Endothelial cell of hepatic sinusoid (primary cell): ENCODE measurements around the gene CYP4A22.
"Not testable (repeated sequence)": the region's sequence is repeated elsewhere in the genome, so short reads cannot be mapped to it uniquely, and the experiment has no call there.

Experiments
- in situ Hi-C: cut with HindIII; loops from 2 replicates; pipeline ENCODE4 v1.10.0; 2017; ENCODE audit warnings: low sequenced_read_pairs

Gene CYP4A22

GRCh38 chr1:47184822-47185677, 47.8 kb downstream of the CYP4A22 start:
- in situ Hi-C loops: no loop called here

DNA sequence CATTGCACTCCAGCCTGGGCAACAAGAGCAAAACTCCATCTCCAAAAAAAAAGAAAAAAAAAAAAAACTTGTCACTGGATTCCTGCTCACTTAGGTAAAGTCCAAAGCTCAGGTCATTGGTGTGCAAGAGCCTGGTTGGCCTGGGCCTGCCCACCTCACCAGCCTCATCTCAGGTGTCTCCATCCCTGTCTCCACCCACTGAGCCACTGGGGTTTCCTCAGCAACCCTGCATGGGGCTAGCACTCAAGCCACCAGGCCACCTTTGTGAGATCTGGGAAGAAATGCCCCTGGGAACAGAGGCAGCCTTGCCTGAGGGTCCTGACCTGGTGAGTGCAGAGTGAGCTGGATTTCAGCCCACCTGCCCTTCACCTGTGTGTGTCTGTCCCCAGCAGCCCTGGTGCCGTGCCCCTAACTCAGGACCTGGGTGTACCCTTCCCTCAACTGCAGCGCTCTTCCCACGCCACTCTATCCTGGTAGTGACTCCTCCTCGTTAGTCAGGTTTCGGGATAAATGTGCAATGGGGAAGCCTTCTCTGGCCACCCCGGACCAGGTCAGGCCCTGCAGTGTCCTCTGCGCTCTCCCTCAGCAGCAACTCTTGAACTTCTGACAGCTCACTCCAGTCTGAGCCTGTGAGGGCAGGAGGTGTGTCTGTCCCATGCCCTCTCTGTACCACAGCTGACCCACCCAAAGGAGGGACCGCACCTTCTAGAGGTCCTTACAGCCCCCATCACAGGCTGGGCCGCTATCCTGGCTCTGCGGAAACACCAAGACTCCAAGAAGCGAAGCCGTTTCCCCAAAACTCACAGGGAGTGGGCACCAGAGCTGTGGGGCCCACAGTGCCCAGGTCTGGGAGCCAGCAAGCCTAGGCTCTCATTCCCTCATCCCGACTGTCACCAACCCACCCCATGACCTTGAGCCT, 49.3 kb downstream of the CYP4A22 start:
- in situ Hi-C loops: no loop called here

- in situ Hi-C loops: no loop called here
Observed at GRCh38 chr1:47187231-47187925, 50.1 kb downstream of the CYP4A22 start.

GRCh38 chr1:47187926-47188250, 50.6 kb downstream of the CYP4A22 start:
- in situ Hi-C loops: no loop called here

DNA sequence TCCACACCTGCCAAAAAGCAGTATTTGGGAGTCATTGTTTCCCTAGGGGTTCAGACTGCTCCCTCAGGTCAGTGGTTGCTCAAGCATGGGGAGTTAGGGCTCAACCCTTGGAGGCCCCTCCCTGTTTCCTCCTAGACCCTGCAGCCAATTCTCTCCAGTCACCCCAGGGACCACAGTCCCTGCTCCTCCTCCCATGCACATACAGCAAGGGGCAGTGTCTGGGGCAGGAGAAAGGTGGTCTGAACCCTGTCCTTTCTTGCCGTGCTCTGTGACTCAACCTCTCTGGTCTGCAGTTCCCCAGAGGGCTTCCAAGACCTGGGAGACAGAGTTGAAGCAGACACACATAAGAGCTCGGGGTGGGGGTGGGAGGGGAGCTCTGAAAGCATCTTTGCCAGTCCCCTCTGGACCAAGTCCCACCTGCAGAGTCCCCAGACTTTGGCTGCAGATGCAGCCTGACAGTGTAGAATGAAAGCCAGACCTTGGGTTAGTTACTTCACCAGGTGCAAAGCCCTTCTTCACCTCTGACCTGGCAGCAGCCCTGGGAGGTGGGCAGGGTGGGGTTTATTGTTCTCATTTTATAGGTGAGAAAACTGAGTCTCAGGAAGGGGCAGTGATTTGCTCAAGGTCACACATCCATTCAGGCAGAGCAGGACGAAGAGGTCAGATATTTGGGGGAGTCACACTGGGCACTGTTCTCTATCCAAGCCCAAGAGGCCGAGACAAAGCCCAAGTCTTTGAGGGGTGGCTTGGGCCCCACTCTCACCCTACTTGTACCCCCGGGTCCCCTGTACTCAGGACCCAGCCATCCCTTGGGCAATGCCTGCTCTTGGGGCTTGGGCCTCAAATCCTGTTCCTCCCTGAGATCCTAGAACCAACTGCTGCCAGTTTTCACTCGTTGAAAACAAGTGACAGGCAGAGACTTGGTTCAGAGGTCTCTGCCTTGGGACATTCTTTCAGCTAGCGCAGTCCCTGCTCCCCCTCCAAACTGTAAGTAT, 51.8 kb downstream of the CYP4A22 start:
- in situ Hi-C loops: no loop called here

GRCh38 chr1:47189844-47190508, 52.7 kb downstream of the CYP4A22 start, which contains the start of gene PDZK1IP1:
PDZK1IP1 (minus strand) TSS chr1:47190036; CDS start chr1:47189932, 104 bp downstream.
- in situ Hi-C loops: no loop called here

GRCh38 chr1:47190509-47190855, 53.2 kb downstream of the CYP4A22 start:
- in situ Hi-C loops: no loop called here

DNA sequence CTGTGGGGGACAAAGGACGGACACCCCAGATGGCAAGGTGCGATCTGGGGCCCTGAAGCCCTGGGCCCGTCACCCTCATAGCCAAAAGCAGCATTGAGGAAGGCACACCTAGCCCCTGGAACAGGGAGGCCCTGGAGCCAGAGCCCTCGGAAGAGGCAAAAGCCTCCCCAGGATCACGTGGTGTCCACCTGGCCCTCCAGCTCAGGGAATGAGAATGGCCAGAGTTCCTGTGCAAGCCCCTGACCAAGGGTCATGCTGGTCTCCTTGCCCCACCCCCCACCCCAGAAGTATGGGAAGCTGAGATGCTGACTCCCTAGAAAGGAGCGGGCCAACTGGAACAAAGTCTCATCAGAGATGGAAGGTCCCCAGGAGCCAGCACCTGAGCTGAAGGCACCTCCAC, 53.6 kb downstream of the CYP4A22 start:
- in situ Hi-C loops: no loop called here

- in situ Hi-C loops: no loop called here
Observed at GRCh38 chr1:47191940-47192457, 54.8 kb downstream of the CYP4A22 start.

DNA sequence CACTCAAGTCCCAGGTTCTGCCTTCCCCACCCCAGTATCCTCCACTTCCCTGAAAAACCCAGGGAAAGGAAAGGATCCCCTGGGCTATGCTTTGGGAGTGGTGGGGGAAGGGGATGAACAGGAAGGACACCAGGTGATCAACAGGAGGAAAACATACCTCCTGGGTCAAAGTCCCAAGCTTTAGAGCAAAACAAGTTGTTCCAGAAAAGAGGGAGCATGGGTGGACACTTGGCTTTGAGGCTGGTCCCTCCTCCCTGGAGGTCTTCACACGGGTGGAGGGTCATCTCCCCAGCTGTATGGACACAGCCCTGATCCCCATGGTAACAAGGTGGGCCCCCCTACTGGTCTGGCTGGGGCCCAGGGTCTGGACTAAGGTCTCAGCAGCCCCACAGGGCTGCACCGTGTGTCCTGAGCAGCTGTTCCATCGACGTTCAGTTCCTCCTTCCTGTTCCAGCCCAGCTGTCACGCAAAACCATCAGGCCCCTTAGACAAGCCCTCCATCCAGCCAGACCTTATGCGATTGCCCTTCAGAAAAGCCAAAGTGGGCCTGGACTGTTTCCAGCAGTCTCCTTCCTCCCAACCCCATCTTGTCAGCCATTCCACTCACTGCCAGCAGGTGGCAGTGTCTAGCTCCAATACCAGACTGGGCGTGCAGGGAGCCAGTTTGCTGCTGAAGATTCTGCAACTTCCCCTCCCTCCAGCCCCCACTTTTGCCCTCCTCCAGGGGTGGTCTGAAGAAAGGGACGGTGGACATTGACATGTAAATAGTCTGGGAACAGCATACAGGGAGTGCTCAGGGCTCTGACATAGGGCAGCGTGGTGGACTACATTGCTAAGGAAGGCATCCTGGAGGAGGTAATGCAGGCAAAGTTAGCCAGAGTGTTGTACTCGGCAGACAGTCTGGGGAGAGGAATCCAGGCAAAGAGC, 55.5 kb downstream of the CYP4A22 start:
- in situ Hi-C loops: no loop called here

DNA sequence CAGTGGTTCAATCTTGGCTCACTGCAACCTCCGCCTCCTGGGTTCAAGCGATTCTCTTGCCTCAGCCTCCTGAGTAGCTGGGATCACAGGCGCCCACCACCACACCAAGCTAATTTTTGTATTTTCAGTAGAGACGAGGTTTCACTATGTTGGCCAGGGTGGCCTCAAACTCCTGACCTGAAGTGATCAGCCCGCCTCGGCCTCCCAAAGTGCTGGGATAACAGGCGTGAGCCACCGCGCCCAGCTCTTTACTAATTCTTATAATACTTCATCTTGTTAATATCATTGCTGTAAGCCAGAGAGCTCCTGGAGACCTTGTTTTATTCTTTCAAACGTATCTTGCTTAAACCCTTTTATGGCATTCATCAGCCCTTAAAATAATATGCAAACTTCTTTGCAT, 56.3 kb downstream of the CYP4A22 start:
- in situ Hi-C loops: not testable (repeated sequence)

DNA sequence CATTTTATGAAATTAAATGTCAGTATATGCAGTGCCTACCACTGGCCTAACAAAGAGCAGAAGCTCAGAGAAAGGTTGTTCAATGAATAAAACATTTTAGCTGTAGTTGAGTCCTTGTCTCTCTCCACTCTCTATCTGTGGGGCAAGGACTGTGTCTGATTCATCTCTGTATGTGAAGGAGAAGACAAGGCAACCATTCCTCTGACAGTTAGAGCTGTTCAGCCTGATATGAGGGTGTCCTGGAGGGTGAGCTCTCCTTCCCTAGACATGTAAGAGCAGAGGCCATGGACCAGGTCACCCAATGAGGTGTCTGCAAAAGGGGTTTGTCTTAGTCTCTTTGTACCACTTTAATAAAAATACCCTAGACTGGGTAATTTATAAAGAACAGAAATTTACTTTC, 57.1 kb downstream of the CYP4A22 start:
- in situ Hi-C loops: no loop called here

DNA sequence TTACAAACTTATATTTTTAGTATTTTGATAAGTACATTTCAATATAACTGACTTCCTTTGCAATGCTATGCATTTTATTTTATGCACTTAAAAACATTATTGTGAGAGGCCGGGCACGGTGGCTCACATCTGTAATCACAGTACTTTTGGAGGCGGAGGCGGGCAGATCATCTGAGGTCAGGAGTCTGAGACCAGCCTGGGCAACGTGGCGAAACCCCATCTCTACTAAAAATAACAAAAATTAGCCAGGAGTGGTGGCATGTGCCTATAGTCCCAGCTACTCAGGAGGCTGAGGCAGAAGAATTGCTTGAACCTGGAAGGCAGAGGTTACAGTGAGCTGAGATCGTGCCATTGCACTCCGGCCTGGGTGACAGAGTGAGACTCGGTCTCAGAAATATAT, 58.7 kb downstream of the CYP4A22 start:
- in situ Hi-C loops: not testable (repeated sequence)

- in situ Hi-C loops: no loop called here
Observed at GRCh38 chr1:47196622-47197021, 59.4 kb downstream of the CYP4A22 start.

DNA sequence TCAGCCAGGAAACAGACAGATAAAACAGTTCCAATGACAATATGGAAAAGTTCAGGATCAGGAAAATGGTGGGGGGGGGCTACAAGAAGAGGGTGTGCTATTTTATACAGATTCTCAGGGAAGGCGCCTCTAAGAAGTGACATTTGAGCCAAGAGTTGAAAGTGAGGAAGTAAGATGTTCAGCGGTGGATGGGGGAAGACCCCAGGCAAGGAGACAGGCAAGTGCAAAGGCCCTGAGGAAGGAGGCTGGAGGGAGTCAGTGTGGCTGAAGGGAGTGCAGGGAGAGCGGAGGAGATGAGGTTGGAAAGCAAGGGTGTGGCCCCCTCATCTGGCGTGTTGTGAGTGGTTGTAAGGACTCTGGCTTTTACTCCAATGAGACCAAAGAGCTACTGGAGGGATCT, 61.0 kb downstream of the CYP4A22 start:
- in situ Hi-C loops: no loop called here
